Measurements from ENCODE around the gene TWNK.

GRCh38 chr10:100948916-100949315, 38.4 kb upstream of the TWNK start:
- no peak for TF ChIP-seq CTCF (IDR thresholded peaks at IDR 0.05)
- no peak for TF ChIP-seq POLR2AphosphoS5 (IDR thresholded peaks at IDR 0.05)
- no peak for TF ChIP-seq POLR2A (IDR thresholded peaks at IDR 0.05)
- no peak for TF ChIP-seq EP300 (IDR thresholded peaks at IDR 0.05)

All from stomach (tissue), 4 donors.